Thyroid gland (tissue), 4 donors: ENCODE measurements around the gene HOTAIR.

Source experiments
- POLR2A ChIP-seq, 2 donors: fragments of 450-650 bp; IDR thresholded peaks; one replicate each; pipeline ENCODE4 v1.6.1; 2017; ENCODE audit warnings: antibody characterized with exemption in 2 of 2, mild to moderate bottlenecking in 2 of 2, moderate library complexity in 1 of 2
- TF ChIP-seq, protein P1 (sequence below), 6 experiments: fragments of 200-600 bp in 3 of 6; fragments of 450-650 bp in 3 of 6; sonication (generic) in 3 of 6; IDR thresholded peaks; one replicate each; pipeline ENCODE4 v1.5.1; 2016 to 2019; ENCODE audit warnings: antibody characterized with exemption in 6 of 6, mild to moderate bottlenecking in 2 of 6, inconsistent platforms in 1 of 6, moderate library complexity in 1 of 6

GRCh38 chr12:53958128-53958527 is 16.6 kb downstream of the HOTAIR start:
- TF ChIP-seq, protein P1, sequence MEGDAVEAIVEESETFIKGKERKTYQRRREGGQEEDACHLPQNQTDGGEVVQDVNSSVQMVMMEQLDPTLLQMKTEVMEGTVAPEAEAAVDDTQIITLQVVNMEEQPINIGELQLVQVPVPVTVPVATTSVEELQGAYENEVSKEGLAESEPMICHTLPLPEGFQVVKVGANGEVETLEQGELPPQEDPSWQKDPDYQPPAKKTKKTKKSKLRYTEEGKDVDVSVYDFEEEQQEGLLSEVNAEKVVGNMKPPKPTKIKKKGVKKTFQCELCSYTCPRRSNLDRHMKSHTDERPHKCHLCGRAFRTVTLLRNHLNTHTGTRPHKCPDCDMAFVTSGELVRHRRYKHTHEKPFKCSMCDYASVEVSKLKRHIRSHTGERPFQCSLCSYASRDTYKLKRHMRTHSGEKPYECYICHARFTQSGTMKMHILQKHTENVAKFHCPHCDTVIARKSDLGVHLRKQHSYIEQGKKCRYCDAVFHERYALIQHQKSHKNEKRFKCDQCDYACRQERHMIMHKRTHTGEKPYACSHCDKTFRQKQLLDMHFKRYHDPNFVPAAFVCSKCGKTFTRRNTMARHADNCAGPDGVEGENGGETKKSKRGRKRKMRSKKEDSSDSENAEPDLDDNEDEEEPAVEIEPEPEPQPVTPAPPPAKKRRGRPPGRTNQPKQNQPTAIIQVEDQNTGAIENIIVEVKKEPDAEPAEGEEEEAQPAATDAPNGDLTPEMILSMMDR (IDR thresholded peaks at IDR 0.05) = no peak
- no peak for TF ChIP-seq POLR2A (IDR thresholded peaks at IDR 0.05)
